PC-3 (cell line): ENCODE data around the gene CCNI2. TPM values are rescaled to one million over a fixed set of nuclear protein-coding genes. Genes with fewer than 3 reads are reported as not detected.

Experiments used
- ATAC-seq: fragments of 200-7000 bp; cut with Tn5 transposase; 2 replicates; pipeline ENCODE4 v1.9.1; 2020; ENCODE audit warnings: mild to moderate bottlenecking, moderate library complexity
- BruUV-seq: library from RNA; stranded (reverse); fragments of 400-500 nt; replicated peaks from 2 replicates; lab custom pipeline; 2021; lab: Mats Ljungman, UMichigan
- CTCF ChIA-PET: fragments of 300-600 bp; sonication (Branson Sonifier 250); formaldehyde crosslinking; loops from one replicate; lab custom pipeline; 2022; ENCODE audit warnings: antibody characterized with exemption; lab: Charles Lee
- POLR2A ChIA-PET: fragments of 300-600 bp; sonication (Branson Sonifier 250); formaldehyde crosslinking; loops from one replicate; lab custom pipeline; 2022; ENCODE audit warnings: antibody characterized with exemption; ENCODE audit not compliant: unreplicated experiment; lab: Charles Lee
- DNase-seq: peaks from one replicate; pipeline ENCODE4 v3.0.0-alpha.2; 2015
- H2AFZ ChIP-seq: fragments of 300-600 bp; sonication (generic); 2 replicates; pipeline ENCODE4 v1.6.0; 2016; ENCODE audit warnings: antibody characterized with exemption, low read length
- H3F3A ChIP-seq: fragments of 300-600 bp; sonication (generic); one replicate; pipeline ENCODE4 v1.6.0; 2017; ENCODE audit warnings: antibody characterized with exemption, low read length, control low read depth, mild to moderate bottlenecking; ENCODE audit not compliant: unreplicated experiment
- H3K27ac ChIP-seq: fragments of 300-600 bp; sonication (generic); 2 replicates; pipeline ENCODE4 v1.5.1; 2016; ENCODE audit warnings: mild to moderate bottlenecking, low read length
- H3K27me3 ChIP-seq: fragments of 300-600 bp; sonication (generic); 2 replicates; pipeline ENCODE4 v1.6.1; 2016; ENCODE audit warnings: low read length, mixed read lengths
- H3K36me3 ChIP-seq: fragments of 300-600 bp; sonication (generic); 2 replicates; pipeline ENCODE4 v1.6.1; 2016; ENCODE audit warnings: low read depth, mixed run types, low read length, mixed read lengths
- H3K4me1 ChIP-seq: fragments of 300-600 bp; sonication (generic); 2 replicates; pipeline ENCODE4 v1.5.1; 2016; ENCODE audit warnings: low read length; ENCODE audit not compliant: insufficient read depth
- H3K4me2 ChIP-seq: fragments of 300-600 bp; sonication (generic); 2 replicates; pipeline ENCODE4 v1.6.0; 2016; ENCODE audit warnings: low read length
- H3K4me3 ChIP-seq: fragments of 300-600 bp; sonication (generic); 2 replicates; pipeline ENCODE4 v1.5.1; 2016; ENCODE audit warnings: mild to moderate bottlenecking, low read length, mixed read lengths
- H3K79me2 ChIP-seq: fragments of 300-600 bp; sonication (generic); 2 replicates; pipeline ENCODE4 v1.6.1; 2017; ENCODE audit warnings: low read length, mixed read lengths
- H3K9ac ChIP-seq: fragments of 300-600 bp; sonication (generic); 2 replicates; pipeline ENCODE4 v1.6.0; 2016; ENCODE audit warnings: mild to moderate bottlenecking, low read length
- H3K9me2 ChIP-seq: fragments of 300-600 bp; sonication (generic); replicated peaks from 2 replicates; pipeline ENCODE4 v1.6.1; 2016; ENCODE audit warnings: mixed run types, low read length, mixed read lengths
- H3K9me3 ChIP-seq: fragments of 300-600 bp; sonication (generic); 2 replicates; pipeline ENCODE4 v1.6.1; 2016; ENCODE audit warnings: low read length, mixed read lengths
- H4K20me1 ChIP-seq: fragments of 300-600 bp; sonication (generic); 2 replicates; pipeline ENCODE4 v1.6.1; 2016; ENCODE audit warnings: low read length, mixed read lengths
- EZH2 ChIP-seq: fragments of 300-600 bp; sonication (generic); IDR thresholded peaks from one replicate; pipeline ENCODE4 v1.6.1; 2017; ENCODE audit warnings: antibody characterized with exemption, mild to moderate bottlenecking, low read length; ENCODE audit not compliant: unreplicated experiment
- EZH2phosphoT487 ChIP-seq: fragments of 300-600 bp; sonication (generic); IDR thresholded peaks from 2 replicates; pipeline ENCODE4 v1.6.1; 2018; ENCODE audit warnings: mild to moderate bottlenecking, antibody characterized with exemption, low read length, borderline replicate concordance
- intact Hi-C: fragments of 100-400 bp; cut with micrococcal nuclease; formaldehyde crosslinking; loops from 2 replicates; pipeline ENCODE4 v1.9.0; 2023
- total RNA-seq: library from RNA; depleted of rRNA; stranded (reverse); fragments of >200 nt; gene quantifications from 2 replicates; pipeline ENCODE4 v1.2.3, GENCODE V29; 2014
- TF ChIP-seq, protein P1 (sequence below): fragments of 300-600 bp; sonication (generic); conservative IDR thresholded peaks from 2 replicates; pipeline ENCODE4 v1.5.1; 2017; ENCODE audit warnings: antibody characterized with exemption, low read depth, mild to moderate bottlenecking, low read length

CCNI2 gene
- total RNA-seq, 1 experiment from 2014 or later = not detected

DNA sequence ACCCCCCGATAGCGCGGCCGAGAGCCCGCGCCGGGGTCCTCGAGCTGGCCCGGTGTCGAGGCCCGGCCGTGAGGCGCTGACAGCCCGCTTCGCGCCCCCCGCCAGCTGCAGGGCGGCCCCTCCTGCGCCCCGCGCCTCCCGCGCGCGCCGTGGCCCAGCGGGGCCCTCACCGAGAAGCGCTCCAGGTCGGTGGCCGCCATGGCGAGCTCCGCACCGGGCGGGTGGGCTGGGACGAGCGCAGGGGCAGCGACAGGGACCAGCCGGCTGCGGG is 29.6 kb downstream of the CCNI2 start:
- peaks cover 35% of the 10 kb centered on the region for H3K79me2 ChIP-seq
- H3K4me2 ChIP-seq = peak overlapping the region; percentile 98
- no peaks in the 10 kb centered on the region for H3K9me2 ChIP-seq
- H3K9ac ChIP-seq = peak overlapping the region; percentile 51; the same call in 1 of the 2 replicates
- intact Hi-C loops = loop anchor here (5.0 kb wide), 1 partner anchor 45 kb away; no protein-coding TSS in a partner anchor
- ATAC-seq = no peak
- H3K27me3 ChIP-seq = no peaks in the 10 kb centered on the region
- no TSS peak for BruUV-seq
- TF ChIP-seq, protein P1, sequence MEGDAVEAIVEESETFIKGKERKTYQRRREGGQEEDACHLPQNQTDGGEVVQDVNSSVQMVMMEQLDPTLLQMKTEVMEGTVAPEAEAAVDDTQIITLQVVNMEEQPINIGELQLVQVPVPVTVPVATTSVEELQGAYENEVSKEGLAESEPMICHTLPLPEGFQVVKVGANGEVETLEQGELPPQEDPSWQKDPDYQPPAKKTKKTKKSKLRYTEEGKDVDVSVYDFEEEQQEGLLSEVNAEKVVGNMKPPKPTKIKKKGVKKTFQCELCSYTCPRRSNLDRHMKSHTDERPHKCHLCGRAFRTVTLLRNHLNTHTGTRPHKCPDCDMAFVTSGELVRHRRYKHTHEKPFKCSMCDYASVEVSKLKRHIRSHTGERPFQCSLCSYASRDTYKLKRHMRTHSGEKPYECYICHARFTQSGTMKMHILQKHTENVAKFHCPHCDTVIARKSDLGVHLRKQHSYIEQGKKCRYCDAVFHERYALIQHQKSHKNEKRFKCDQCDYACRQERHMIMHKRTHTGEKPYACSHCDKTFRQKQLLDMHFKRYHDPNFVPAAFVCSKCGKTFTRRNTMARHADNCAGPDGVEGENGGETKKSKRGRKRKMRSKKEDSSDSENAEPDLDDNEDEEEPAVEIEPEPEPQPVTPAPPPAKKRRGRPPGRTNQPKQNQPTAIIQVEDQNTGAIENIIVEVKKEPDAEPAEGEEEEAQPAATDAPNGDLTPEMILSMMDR = no peak
- TF ChIP-seq EZH2 (no peak), EZH2phosphoT487 (no peak)
- H2AFZ ChIP-seq = peak overlapping the region; percentile 78; the same call in 1 of the 2 replicates
- CTCF ChIA-PET = no interaction called here
- H3K9me3 ChIP-seq = no peaks in the 10 kb centered on the region
- H3K36me3 ChIP-seq = no peaks in the 10 kb centered on the region
- POLR2A ChIA-PET = interaction anchor here (0.7 kb wide), 1 partner anchor 647 kb away, joined by 4 read pairs; no protein-coding TSS in a partner anchor
- H3K27ac ChIP-seq = no peak overlapping the region
- H4K20me1 ChIP-seq = no peaks in the 10 kb centered on the region
- H3F3A ChIP-seq = no peaks in the 10 kb centered on the region
- peaks cover 15% of the 10 kb centered on the region for H3K4me1 ChIP-seq
- no peak for DNase-seq
- H3K4me3 ChIP-seq = peak overlapping the region; percentile 75

DNA sequence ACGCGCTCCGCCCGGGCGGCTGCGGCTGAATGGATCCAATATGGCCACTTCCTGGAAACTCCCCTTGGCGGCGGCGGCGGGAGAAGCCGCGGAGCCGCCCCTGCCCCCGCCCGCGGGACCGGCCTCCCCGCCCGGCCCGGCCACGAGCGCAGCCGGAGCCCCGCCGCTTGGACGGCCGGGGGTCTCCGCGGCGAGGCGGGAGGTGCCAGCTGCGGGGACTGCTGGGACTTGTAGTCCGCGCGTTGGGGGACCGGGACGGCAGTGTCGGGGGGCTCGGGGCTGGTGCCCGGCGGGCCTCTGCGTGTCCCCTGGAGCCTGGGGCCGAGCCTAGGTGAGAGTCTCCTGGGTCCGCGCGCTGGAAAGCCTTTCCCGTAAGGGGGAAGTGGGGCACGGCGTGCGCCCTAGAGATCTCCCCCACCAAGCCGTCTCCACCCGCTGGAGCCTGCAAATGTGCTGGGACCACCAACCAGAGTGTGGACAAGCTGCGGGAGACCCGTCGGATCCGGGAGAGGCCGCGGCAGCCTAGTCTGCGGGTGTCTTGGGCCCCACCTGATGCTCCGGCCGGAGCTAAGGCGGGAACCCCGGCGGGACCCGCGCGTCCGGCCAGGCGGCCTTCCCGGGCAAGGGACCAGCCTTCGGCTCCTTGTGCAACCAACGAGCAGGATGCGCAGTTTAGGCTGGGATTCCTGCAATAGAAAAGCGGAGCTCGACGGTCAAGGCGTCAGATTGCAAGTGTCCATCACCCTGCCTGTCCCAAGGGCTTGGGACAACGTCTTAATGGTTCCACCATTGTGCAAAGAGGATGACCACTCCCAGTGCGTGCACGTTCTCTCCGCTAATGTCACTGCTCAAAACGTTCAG is 30.2 kb downstream of the CCNI2 start, which contains the start of gene SEPTIN8:
Gene SEPTIN8 (minus strand): TSS at position 31 of the 861 bp plus-strand sequence. CDS start 102 bp downstream, outside the sequence.
- TF ChIP-seq EZH2phosphoT487 = no peak
- no peak for TF ChIP-seq EZH2
- TF ChIP-seq, protein P1 = no peak
- Histone ChIP-seq H4K20me1 (no peaks in the 10 kb centered on the region), H3F3A (no peaks in the 10 kb centered on the region), H3K4me3 (peak within 1 kb of the TSS; percentile 80), H3K9me2 (no peaks in the 10 kb centered on the region), H3K4me1 (peaks cover 21% of the 10 kb centered on the region), H3K9me3 (no peaks in the 10 kb centered on the region), H3K9ac (peak within 1 kb of the TSS; percentile 65), H3K79me2 (peaks cover 31% of the 10 kb centered on the region), H3K4me2 (peak within 1 kb of the TSS; percentile 98), H3K27me3 (no peaks in the 10 kb centered on the region), H3K36me3 (no peaks in the 10 kb centered on the region), H2AFZ (peak within 1 kb of the TSS; percentile 93), H3K27ac (no peak within 1 kb of the TSS)
- CTCF ChIA-PET = no interaction called here
- ATAC-seq = peak; percentile 56
- DNase-seq = peak; percentile 42
- intact Hi-C loops = loop anchor here (5.0 kb wide), 1 partner anchor 45 kb away; no protein-coding TSS in a partner anchor
- BruUV-seq = no TSS peak
- POLR2A ChIA-PET = interaction anchor here (0.7 kb wide), 1 partner anchor 646 kb away, joined by 4 read pairs; no protein-coding TSS in a partner anchor

DNA sequence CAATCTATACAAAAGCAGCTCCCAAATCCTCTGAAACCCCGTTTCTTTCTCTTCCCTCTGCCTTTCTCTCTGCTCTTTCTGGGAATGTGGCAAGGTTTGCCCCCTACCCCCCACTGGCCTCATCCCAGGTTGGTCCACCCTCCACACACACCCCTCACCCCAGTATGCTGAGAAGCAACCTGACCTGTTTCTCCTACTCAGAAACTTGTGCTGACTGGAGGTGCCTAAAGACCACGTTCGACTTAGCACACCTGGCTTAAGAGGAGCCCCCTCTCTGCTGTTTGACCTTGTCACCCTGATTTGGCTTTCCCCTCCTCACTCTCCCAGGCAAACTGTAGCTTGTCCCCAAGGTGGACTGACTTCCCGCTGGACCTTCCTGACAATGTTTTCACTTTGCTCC is 30.9 kb downstream of the CCNI2 start:
- no peak for ATAC-seq
- Histone ChIP-seq H3K4me3 (peak overlapping the region; percentile 80; the same call in 1 of the 2 replicates), H4K20me1 (no peaks in the 10 kb centered on the region), H3K9ac (no peak overlapping the region), H3K9me2 (no peaks in the 10 kb centered on the region), H3K4me1 (peaks cover 22% of the 10 kb centered on the region), H3K27me3 (no peaks in the 10 kb centered on the region), H3K4me2 (peak overlapping the region; percentile 92), H3K27ac (no peak overlapping the region), H3F3A (no peaks in the 10 kb centered on the region), H3K79me2 (peaks cover 29% of the 10 kb centered on the region), H3K9me3 (no peaks in the 10 kb centered on the region), H2AFZ (peak overlapping the region; percentile 93), H3K36me3 (no peaks in the 10 kb centered on the region)
- intact Hi-C loops = loop anchor here (5.0 kb wide), 1 partner anchor 44 kb away; no protein-coding TSS in a partner anchor
- no peak for DNase-seq
- ChIA-PET CTCF (no interaction called here), POLR2A (no interaction called here)
- TF ChIP-seq EZH2phosphoT487 = no peak
- no peak for TF ChIP-seq EZH2
- TF ChIP-seq, protein P1 = no peak
- BruUV-seq = no TSS peak
